GM12878 (cell line): ENCODE measurements around the gene ACP3. TPM values are rescaled to one million over a fixed set of nuclear protein-coding genes. Genes with fewer than 3 reads are reported as not detected.

Experiments used
- ATAC-seq: fragments of 200-7000 bp; cut with Tn5 transposase; 3 replicates; pipeline ENCODE4 v1.9.1; 2020; ENCODE audit warnings: mild to moderate bottlenecking, moderate library complexity
- BruUV-seq: library from RNA; stranded (reverse); fragments of 400-500 nt; replicated peaks from 2 replicates; lab custom pipeline; 2021; lab: Mats Ljungman, UMichigan
- CTCF ChIA-PET: fragments of 300-600 bp; sonication (Branson Sonifier 250); formaldehyde crosslinking; extraction: SDS; loops from one replicate; lab custom pipeline; 2021; ENCODE audit warnings: inconsistent platforms; lab: Yijun Ruan, JAX
- POLR2A ChIA-PET: fragments of 350-600 bp; formaldehyde crosslinking; extraction: SDS; loops from one replicate; lab custom pipeline; 2021; ENCODE audit warnings: inconsistent platforms; lab: Charles Lee
- RAD21 ChIA-PET: fragments of 300-600 bp; sonication (Branson Sonifier 250); formaldehyde crosslinking; loops from one replicate; lab custom pipeline; 2023; ENCODE audit warnings: antibody characterized with exemption; ENCODE audit not compliant: unreplicated experiment; lab: Charles Lee
- SMC1A ChIA-PET: fragments of 300-600 bp; sonication (Branson Sonifier 250); formaldehyde crosslinking; loops from one replicate; lab custom pipeline; 2023; ENCODE audit not compliant: unreplicated experiment, uncharacterized antibody; lab: Charles Lee
- DNase-seq: peaks from one replicate; pipeline ENCODE4 v3.0.0-alpha.2; 2011; ENCODE audit warnings: low read depth, low spot score
- FAIRE-seq: peaks from 3 replicates; lab custom pipeline; 2011; peaks lifted over from hg19 to GRCh38; lab: Jason Lieb, UNC
- H2AFZ ChIP-seq: 2 replicates; pipeline ENCODE4 v1.6.0; 2011; ENCODE audit warnings: low read depth, low read length, control low read depth; ENCODE audit not compliant: control insufficient read depth
- H3K27ac ChIP-seq: 2 replicates; pipeline ENCODE4 v1.5.1; 2011; ENCODE audit warnings: control low read depth; ENCODE audit not compliant: control insufficient read depth, insufficient read depth
- H3K27me3 ChIP-seq, 2 experiments: replicated peaks in 1 of 2; 2 replicates each; pipeline versions ENCODE4 v1.6.0 to v1.6.1; 2011; ENCODE audit warnings: low read length in 1 of 2; ENCODE audit not compliant: control insufficient read depth in 2 of 2, insufficient read depth in 2 of 2
- H3K36me3 ChIP-seq, 2 experiments: 2 replicates each; pipeline ENCODE4 v1.5.1; 2011; ENCODE audit warnings: low read length in 1 of 2; ENCODE audit not compliant: control insufficient read depth in 2 of 2, insufficient read depth in 2 of 2
- H3K4me1 ChIP-seq: 2 replicates; pipeline ENCODE4 v1.6.1; 2011; ENCODE audit warnings: mild to moderate bottlenecking, low read length, moderate library complexity, mixed read lengths; ENCODE audit not compliant: control insufficient read depth, insufficient read depth
- H3K4me2 ChIP-seq: 2 replicates; pipeline ENCODE4 v1.6.0; 2011; ENCODE audit warnings: control low read depth; ENCODE audit not compliant: control insufficient read depth, insufficient read depth
- H3K4me3 ChIP-seq: fragments of 200-600 bp; sonication (generic); 2 replicates; pipeline ENCODE4 v1.5.1; 2016
- H3K79me2 ChIP-seq: 2 replicates; pipeline ENCODE4 v1.6.0; 2011; ENCODE audit warnings: low read length; ENCODE audit not compliant: control insufficient read depth, insufficient read depth
- H3K9ac ChIP-seq: 2 replicates; pipeline ENCODE4 v1.8.0; 2011; ENCODE audit warnings: low read length, control low read depth, mixed read lengths; ENCODE audit not compliant: control insufficient read depth, insufficient read depth
- H3K9me3 ChIP-seq: replicated peaks from 3 replicates; pipeline ENCODE4 v1.5.1; 2011; ENCODE audit warnings: mild to moderate bottlenecking, low read length; ENCODE audit not compliant: control insufficient read depth, insufficient read depth
- H4K20me1 ChIP-seq: 2 replicates; pipeline ENCODE4 v1.6.0; 2011; ENCODE audit not compliant: control insufficient read depth, insufficient read depth
- ATF7 ChIP-seq: fragments of 450-650 bp; IDR thresholded peaks from 2 replicates; pipeline ENCODE4 v1.6.1; 2016; ENCODE audit warnings: low read depth, mild to moderate bottlenecking
- BCL3 ChIP-seq: IDR thresholded peaks from 2 replicates; pipeline ENCODE4 v1.6.1; 2011; ENCODE audit warnings: borderline replicate concordance, low read depth, mild to moderate bottlenecking, moderate library complexity, low read length; ENCODE audit not compliant: insufficient read depth, poor library complexity, severe bottlenecking
- BRCA1 ChIP-seq: IDR thresholded peaks from 2 replicates; pipeline ENCODE4 v1.6.1; 2011; ENCODE audit warnings: low read depth, low read length, improper control_type of control experiment
- CHD4 ChIP-seq: fragments of 200-600 bp; sonication (generic); IDR thresholded peaks from 2 replicates; pipeline ENCODE4 v1.6.1; 2016; ENCODE audit warnings: mild to moderate bottlenecking
- KLF5 ChIP-seq: fragments of 450-650 bp; IDR thresholded peaks from 2 replicates; pipeline ENCODE4 v1.6.1; 2014; ENCODE audit warnings: mild to moderate bottlenecking; ENCODE audit not compliant: partially characterized antibody
- MAX ChIP-seq: IDR thresholded peaks from 2 replicates; pipeline ENCODE4 v1.6.1; 2012; ENCODE audit warnings: low read depth, low read length, improper control_type of control experiment
- MEF2A ChIP-seq: IDR thresholded peaks from 2 replicates; pipeline ENCODE4 v1.6.1; 2011; ENCODE audit warnings: low read depth, mild to moderate bottlenecking, low read length, moderate library complexity; ENCODE audit not compliant: insufficient read depth
- NFYA ChIP-seq: IDR thresholded peaks from 2 replicates; pipeline ENCODE4 v1.6.1; 2011; ENCODE audit warnings: low read depth, mild to moderate bottlenecking, low read length, improper control_type of control experiment, borderline replicate concordance
- NFYB ChIP-seq: IDR thresholded peaks from 2 replicates; pipeline ENCODE4 v1.6.1; 2011; ENCODE audit warnings: low read depth, mild to moderate bottlenecking, low read length, improper control_type of control experiment, moderate library complexity; ENCODE audit not compliant: insufficient read depth
- POLR2AphosphoS2 ChIP-seq: IDR thresholded peaks from 2 replicates; pipeline ENCODE4 v1.6.1; 2011; ENCODE audit warnings: low read depth, mild to moderate bottlenecking, low read length, improper control_type of control experiment, moderate library complexity
- RAD51 ChIP-seq: fragments of 450-650 bp; IDR thresholded peaks from 2 replicates; pipeline ENCODE4 v1.6.1; 2016; ENCODE audit warnings: moderate library complexity, mild to moderate bottlenecking, inconsistent platforms
- RCOR1 ChIP-seq: conservative IDR thresholded peaks from 2 replicates; pipeline ENCODE4 v1.6.1; 2012; ENCODE audit warnings: low read depth, low read length, improper control_type of control experiment
- REST ChIP-seq: IDR thresholded peaks from 2 replicates; pipeline ENCODE4 v1.6.1; 2012; ENCODE audit warnings: mild to moderate bottlenecking, low read depth, low read length
- SMARCA5 ChIP-seq: fragments of 450-650 bp; IDR thresholded peaks from 2 replicates; pipeline ENCODE4 v1.6.1; 2017; ENCODE audit warnings: mild to moderate bottlenecking
- TCF12 ChIP-seq: IDR thresholded peaks from 2 replicates; pipeline ENCODE4 v1.6.1; 2011; ENCODE audit warnings: low read depth, mild to moderate bottlenecking, low read length
- ZNF207 ChIP-seq: fragments of 450-650 bp; IDR thresholded peaks from 2 replicates; pipeline ENCODE4 v1.6.1; 2014; ENCODE audit warnings: antibody characterized with exemption, mild to moderate bottlenecking, borderline replicate concordance
- ZNF384 ChIP-seq: IDR thresholded peaks from 2 replicates; pipeline ENCODE4 v1.6.1; 2012; ENCODE audit warnings: low read depth, mild to moderate bottlenecking, low read length, improper control_type of control experiment, borderline replicate concordance
- ZSCAN29 ChIP-seq: fragments of 450-650 bp; IDR thresholded peaks from 2 replicates; pipeline ENCODE4 v1.6.1; 2017; ENCODE audit warnings: mild to moderate bottlenecking, moderate library complexity
- WGBS: methylation state at CpG from one replicate; pipeline ENCODE4 v1.1.6; 2016; ENCODE audit warnings: low lambda C conversion rate; ENCODE audit not compliant: insufficient replicate concordance, insufficient coverage; ENCODE audit errors: missing lambda C conversion rate; 5-methylcytosine and 5-hydroxymethylcytosine counted together
- in situ Hi-C: fragments of 300-500 bp; cut with MboI; formaldehyde crosslinking; loops from 9 replicates; pipeline ENCODE4 v1.14.3; 2018; ENCODE audit warnings: mixed read lengths
- intact Hi-C: fragments of 100-400 bp; cut with micrococcal nuclease; formaldehyde crosslinking; loops from one replicate; pipeline ENCODE4 v1.14.2; 2022; ENCODE audit not compliant: unreplicated experiment
- polyA plus RNA-seq, 11 experiments: library from polyadenylated mRNA; depleted of rRNA in 4 of 11; unstranded in 6 of 11; stranded (reverse) in 5 of 11; fragments of >200 nt; fragmentation: Nextera tagmentation in 4 of 11; fragmentation: Illumina TruSeq in 1 of 11; extraction: Ambion mirVana in 4 of 11; extraction: Trizol in 1 of 11; gene quantifications; 1 replicate in 1 of 11; 2 replicates in 10 of 11; pipeline versions ENCODE4 v1.2.1 to v1.2.3, GENCODE V29; 2011 to 2016; ENCODE audit warnings: inconsistent platforms in 2 of 11, missing spikeins in 2 of 11, low read depth in 1 of 11
- total RNA-seq, 4 experiments: library from RNA; depleted of rRNA in 3 of 4; stranded (reverse); fragments of >200 nt in 3 of 4; fragmentation: Illumina TruSeq in 1 of 4; extraction: Trizol in 1 of 4; gene quantifications; 2 replicates each; pipeline versions ENCODE4 v1.2.1 to v1.2.3, GENCODE V29; 2013 to 2021

The ACP3 gene
- total and polyA plus RNA-seq, 10 of the 15 experiments (the other 5 are each of a cell fraction or from before 2014, with no cell fraction given), result 0.05 to 0.41 TPM; not detected in 8

- H3K4me3 ChIP-seq, result no peak overlapping the region
- ChIA-PET CTCF (interaction anchor here (0.6 to 15.7 kb wide), 4 partner anchors 49 to 1952 kb away, joined by 3 to 195 read pairs (median 3); no protein-coding TSS in a partner anchor), RAD21 (interaction anchor here (2.5 to 7.4 kb wide), 2 partner anchors 49 to 52 kb away, joined by 8 to 70 read pairs; no protein-coding TSS in a partner anchor), POLR2A (no interaction called here), SMC1A (interaction anchor here (1.1 to 7.2 kb wide), 3 partner anchors 10 to 282 kb away, joined by 3 to 92 read pairs (median 4); no protein-coding TSS in a partner anchor)
- intact Hi-C loops, result loop anchor here (10.0 kb wide), 1 partner anchor 314 kb away; the partner anchor contains the start of gene CPNE4
- ATAC-seq (no peak), DNase-seq (no peak), FAIRE-seq (no peak)
- 52% methylated on average over 1 of the region's 1 CpG for WGBS
- no peaks in the 10 kb centered on the region for H3K36me3 ChIP-seq
- no TSS peak for BruUV-seq
- no peaks in the 10 kb centered on the region for H3K79me2 ChIP-seq
- in situ Hi-C loops, result loop anchor here (5.0 kb wide), 2 partner anchors 54 to 91 kb away; no protein-coding TSS in a partner anchor
- no peaks in the 10 kb centered on the region for H3K9me3 ChIP-seq
- H3K4me1 ChIP-seq, result no peaks in the 10 kb centered on the region
- H3K4me2 ChIP-seq, result no peak overlapping the region
- H4K20me1 ChIP-seq, result no peaks in the 10 kb centered on the region
- no peak overlapping the region for H3K9ac ChIP-seq
- H3K27ac ChIP-seq, result no peak overlapping the region
- H2AFZ ChIP-seq, result no peak overlapping the region
- H3K27me3 ChIP-seq, result no peaks in the 10 kb centered on the region; a peak in 1 of 4 replicates
- TF ChIP-seq BRCA1, result no peak
- no peak for TF ChIP-seq POLR2AphosphoS2
- no peak for TF ChIP-seq SMARCA5
- no peak for TF ChIP-seq ATF7
- no peak for TF ChIP-seq ZNF207
- TF ChIP-seq MAX, result no peak
- TF ChIP-seq RAD51, result no peak
- TF ChIP-seq CHD4, result no peak
- TF ChIP-seq MEF2A, result no peak
- no peak for TF ChIP-seq ZSCAN29
- TF ChIP-seq NFYA, result no peak
- TF ChIP-seq REST, result no peak
- no peak for TF ChIP-seq RCOR1
- no peak for TF ChIP-seq NFYB
- no peak for TF ChIP-seq TCF12
- no peak for TF ChIP-seq KLF5
- no peak for TF ChIP-seq ZNF384
- TF ChIP-seq BCL3, result no peak
Measured at GRCh38 chr3:132348531-132348930, 31.3 kb downstream of the ACP3 start.
